HT-29 (cell line): ENCODE results near the gene ADO. TPM values are rescaled to one million over a fixed set of nuclear protein-coding genes. Genes with fewer than 3 reads are reported as not detected.

Source experiments
- total RNA-seq: library from RNA; depleted of rRNA; stranded (reverse); fragments of >200 nt; shearing (Covaris generic); gene quantifications from 2 replicates; pipeline ENCODE4 v1.2.3, GENCODE V29; 2014; rRNA removed

The ADO gene
- total RNA-seq, 1 experiment from 2014 or later = 28.3 TPM

Other genes starting within 250 kb of the ADO start
- 3.7 and 5.6 TPM in 2 replicates for gene EGR2, start 11.6 kb downstream of the ADO start, total RNA-seq